Thyroid gland (tissue), 4 donors: Measurements from ENCODE around the gene GGNBP2.

Experiments used
- CTCF ChIP-seq, 6 experiments: fragments of 200-600 bp in 3 of 6; fragments of 450-650 bp in 3 of 6; sonication (generic) in 3 of 6; IDR thresholded peaks; one replicate each; pipeline ENCODE4 v1.5.1; 2016 to 2019; ENCODE audit warnings: antibody characterized with exemption in 6 of 6, mild to moderate bottlenecking in 2 of 6, inconsistent platforms in 1 of 6, moderate library complexity in 1 of 6
- POLR2A ChIP-seq, 2 donors: fragments of 450-650 bp; IDR thresholded peaks; one replicate each; pipeline ENCODE4 v1.6.1; 2017; ENCODE audit warnings: antibody characterized with exemption in 2 of 2, mild to moderate bottlenecking in 2 of 2, moderate library complexity in 1 of 2

- TF ChIP-seq POLR2A (IDR thresholded peaks at IDR 0.05): no peak
- no peak for TF ChIP-seq CTCF (IDR thresholded peaks at IDR 0.05)
These were observed 28.9 kb upstream of the GGNBP2 start for GRCh38 chr17:36515837-36516236.
